Body of pancreas (tissue), 4 donors: Measurements from ENCODE around the gene NDC1.

Experiments used
- CTCF ChIP-seq, 7 experiments: fragments of 450-650 bp in 4 of 7; fragments of 200-600 bp in 3 of 7; sonication (generic) in 3 of 7; IDR thresholded peaks; one replicate each; pipeline ENCODE4 v1.5.1; 2016 to 2019; ENCODE audit warnings: antibody characterized with exemption in 7 of 7
- POLR2A ChIP-seq, 3 donors: fragments of 450-650 bp; IDR thresholded peaks; one replicate each; pipeline ENCODE4 v1.6.1; 2016; ENCODE audit warnings: antibody characterized with exemption in 3 of 3, mild to moderate bottlenecking in 2 of 3

GRCh38 chr1:53737648-53738204 lies 100.4 kb downstream of the NDC1 start:
- TF ChIP-seq CTCF (IDR thresholded peaks at IDR 0.05), result no peak
- TF ChIP-seq POLR2A (IDR thresholded peaks at IDR 0.05), result no peak
